K562 (cell line): ENCODE results near the gene KLC3. TPM values are rescaled to one million over a fixed set of nuclear protein-coding genes. Genes with fewer than 3 reads are reported as not detected.
A peak's percentile ranks its signal among the peaks of the same experiment; 100 is the strongest.

Source experiments
- NFXL1 ChIP-seq: fragments of 450-650 bp; formaldehyde crosslinking; IDR thresholded peaks from 2 replicates; pipeline ENCODE4 v1.4.0; 2021; ENCODE audit warnings: mild to moderate bottlenecking
- RNF2 ChIP-seq: sonication (generic); IDR thresholded peaks from 2 replicates; pipeline ENCODE4 v1.6.1; 2016
- SMARCC2 ChIP-seq: fragments of 450-650 bp; IDR thresholded peaks from 2 replicates; pipeline ENCODE4 v1.6.1; 2017; ENCODE audit warnings: antibody characterized with exemption, moderate library complexity, mild to moderate bottlenecking, low read depth
- polyA plus RNA-seq, 8 experiments: library from polyadenylated mRNA; depleted of rRNA in 4 of 8; stranded (reverse) in 5 of 8; unstranded in 3 of 8; fragments of >200 nt; fragmentation: Nextera tagmentation in 2 of 8; fragmentation: Illumina TruSeq in 1 of 8; extraction: Ambion mirVana in 2 of 8; extraction: Trizol in 1 of 8; gene quantifications; 2 replicates each; pipeline versions ENCODE4 v1.2.1 to v1.2.3, GENCODE V29; 2011 to 2014; ENCODE audit warnings: inconsistent platforms in 1 of 8, missing spikeins in 1 of 8
- total RNA-seq, 7 experiments: library from RNA; depleted of rRNA in 6 of 7; stranded (reverse); fragments of >200 nt in 6 of 7; fragmentation: Illumina TruSeq in 2 of 7; extraction: Trizol in 2 of 7; gene quantifications; 2 replicates each; pipeline versions ENCODE4 v1.2.1 to v1.2.3, GENCODE V29; 2011 to 2021; ENCODE audit warnings: low replicate concordance in 1 of 7
- TF ChIP-seq, protein P1 (sequence below): fragments of 450-650 bp; IDR thresholded peaks from 2 replicates; pipeline ENCODE4 v1.6.1; 2016; ENCODE audit warnings: mild to moderate bottlenecking, moderate library complexity
- TF ChIP-seq, protein P2 (sequence below), 2 experiments: IDR thresholded peaks; 2 replicates each; pipeline ENCODE4 v1.6.1; 2012; ENCODE audit warnings: improper control_type of control experiment in 2 of 2, low read depth in 2 of 2, low read length in 2 of 2, borderline replicate concordance in 1 of 2
- TF ChIP-seq, protein P3 (sequence below): fragments of 250-450 bp; sonication (Bioruptor Pico); IDR thresholded peaks from 2 replicates; pipeline ENCODE4 v1.4.0; 2020
- TF ChIP-seq, protein P4 (sequence below): sonication (generic); formaldehyde crosslinking; IDR thresholded peaks from 2 replicates; pipeline ENCODE4 v1.8.1; 2023; ENCODE audit warnings: mild to moderate bottlenecking, missing genetic modification reagents, moderate library complexity
- TF ChIP-seq, protein P5 (sequence below): sonication (generic); formaldehyde crosslinking; IDR thresholded peaks from 2 replicates; pipeline ENCODE4 v1.8.1; 2022; ENCODE audit warnings: missing genetic modification reagents

Gene KLC3
- total and polyA plus RNA-seq, 9 of the 15 experiments (the other 6 are each of a cell fraction or from before 2014, with no cell fraction given) = 0.03 to 1.2 (median 0.59) TPM; not detected in 3

DNA sequence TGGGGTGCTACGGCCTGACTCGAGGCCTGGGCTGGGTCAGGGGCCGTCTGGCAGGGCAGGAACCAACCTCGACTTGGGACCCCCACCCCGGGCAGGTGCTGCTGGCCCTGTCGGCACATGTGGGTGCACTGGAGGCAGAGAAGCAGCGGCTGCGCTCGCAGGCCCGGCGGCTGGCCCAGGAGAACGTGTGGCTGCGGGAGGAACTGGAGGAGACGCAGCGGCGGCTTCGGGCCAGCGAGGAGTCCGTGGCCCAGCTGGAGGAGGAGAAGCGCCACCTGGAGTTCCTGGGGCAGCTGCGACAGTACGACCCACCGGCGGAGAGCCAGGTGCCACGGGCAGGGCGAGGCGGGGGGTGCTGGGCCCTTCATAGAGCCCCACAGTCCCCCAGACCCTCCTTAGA is 5.9 kb downstream of the KLC3 start (continued):
- TF ChIP-seq, protein P1, sequence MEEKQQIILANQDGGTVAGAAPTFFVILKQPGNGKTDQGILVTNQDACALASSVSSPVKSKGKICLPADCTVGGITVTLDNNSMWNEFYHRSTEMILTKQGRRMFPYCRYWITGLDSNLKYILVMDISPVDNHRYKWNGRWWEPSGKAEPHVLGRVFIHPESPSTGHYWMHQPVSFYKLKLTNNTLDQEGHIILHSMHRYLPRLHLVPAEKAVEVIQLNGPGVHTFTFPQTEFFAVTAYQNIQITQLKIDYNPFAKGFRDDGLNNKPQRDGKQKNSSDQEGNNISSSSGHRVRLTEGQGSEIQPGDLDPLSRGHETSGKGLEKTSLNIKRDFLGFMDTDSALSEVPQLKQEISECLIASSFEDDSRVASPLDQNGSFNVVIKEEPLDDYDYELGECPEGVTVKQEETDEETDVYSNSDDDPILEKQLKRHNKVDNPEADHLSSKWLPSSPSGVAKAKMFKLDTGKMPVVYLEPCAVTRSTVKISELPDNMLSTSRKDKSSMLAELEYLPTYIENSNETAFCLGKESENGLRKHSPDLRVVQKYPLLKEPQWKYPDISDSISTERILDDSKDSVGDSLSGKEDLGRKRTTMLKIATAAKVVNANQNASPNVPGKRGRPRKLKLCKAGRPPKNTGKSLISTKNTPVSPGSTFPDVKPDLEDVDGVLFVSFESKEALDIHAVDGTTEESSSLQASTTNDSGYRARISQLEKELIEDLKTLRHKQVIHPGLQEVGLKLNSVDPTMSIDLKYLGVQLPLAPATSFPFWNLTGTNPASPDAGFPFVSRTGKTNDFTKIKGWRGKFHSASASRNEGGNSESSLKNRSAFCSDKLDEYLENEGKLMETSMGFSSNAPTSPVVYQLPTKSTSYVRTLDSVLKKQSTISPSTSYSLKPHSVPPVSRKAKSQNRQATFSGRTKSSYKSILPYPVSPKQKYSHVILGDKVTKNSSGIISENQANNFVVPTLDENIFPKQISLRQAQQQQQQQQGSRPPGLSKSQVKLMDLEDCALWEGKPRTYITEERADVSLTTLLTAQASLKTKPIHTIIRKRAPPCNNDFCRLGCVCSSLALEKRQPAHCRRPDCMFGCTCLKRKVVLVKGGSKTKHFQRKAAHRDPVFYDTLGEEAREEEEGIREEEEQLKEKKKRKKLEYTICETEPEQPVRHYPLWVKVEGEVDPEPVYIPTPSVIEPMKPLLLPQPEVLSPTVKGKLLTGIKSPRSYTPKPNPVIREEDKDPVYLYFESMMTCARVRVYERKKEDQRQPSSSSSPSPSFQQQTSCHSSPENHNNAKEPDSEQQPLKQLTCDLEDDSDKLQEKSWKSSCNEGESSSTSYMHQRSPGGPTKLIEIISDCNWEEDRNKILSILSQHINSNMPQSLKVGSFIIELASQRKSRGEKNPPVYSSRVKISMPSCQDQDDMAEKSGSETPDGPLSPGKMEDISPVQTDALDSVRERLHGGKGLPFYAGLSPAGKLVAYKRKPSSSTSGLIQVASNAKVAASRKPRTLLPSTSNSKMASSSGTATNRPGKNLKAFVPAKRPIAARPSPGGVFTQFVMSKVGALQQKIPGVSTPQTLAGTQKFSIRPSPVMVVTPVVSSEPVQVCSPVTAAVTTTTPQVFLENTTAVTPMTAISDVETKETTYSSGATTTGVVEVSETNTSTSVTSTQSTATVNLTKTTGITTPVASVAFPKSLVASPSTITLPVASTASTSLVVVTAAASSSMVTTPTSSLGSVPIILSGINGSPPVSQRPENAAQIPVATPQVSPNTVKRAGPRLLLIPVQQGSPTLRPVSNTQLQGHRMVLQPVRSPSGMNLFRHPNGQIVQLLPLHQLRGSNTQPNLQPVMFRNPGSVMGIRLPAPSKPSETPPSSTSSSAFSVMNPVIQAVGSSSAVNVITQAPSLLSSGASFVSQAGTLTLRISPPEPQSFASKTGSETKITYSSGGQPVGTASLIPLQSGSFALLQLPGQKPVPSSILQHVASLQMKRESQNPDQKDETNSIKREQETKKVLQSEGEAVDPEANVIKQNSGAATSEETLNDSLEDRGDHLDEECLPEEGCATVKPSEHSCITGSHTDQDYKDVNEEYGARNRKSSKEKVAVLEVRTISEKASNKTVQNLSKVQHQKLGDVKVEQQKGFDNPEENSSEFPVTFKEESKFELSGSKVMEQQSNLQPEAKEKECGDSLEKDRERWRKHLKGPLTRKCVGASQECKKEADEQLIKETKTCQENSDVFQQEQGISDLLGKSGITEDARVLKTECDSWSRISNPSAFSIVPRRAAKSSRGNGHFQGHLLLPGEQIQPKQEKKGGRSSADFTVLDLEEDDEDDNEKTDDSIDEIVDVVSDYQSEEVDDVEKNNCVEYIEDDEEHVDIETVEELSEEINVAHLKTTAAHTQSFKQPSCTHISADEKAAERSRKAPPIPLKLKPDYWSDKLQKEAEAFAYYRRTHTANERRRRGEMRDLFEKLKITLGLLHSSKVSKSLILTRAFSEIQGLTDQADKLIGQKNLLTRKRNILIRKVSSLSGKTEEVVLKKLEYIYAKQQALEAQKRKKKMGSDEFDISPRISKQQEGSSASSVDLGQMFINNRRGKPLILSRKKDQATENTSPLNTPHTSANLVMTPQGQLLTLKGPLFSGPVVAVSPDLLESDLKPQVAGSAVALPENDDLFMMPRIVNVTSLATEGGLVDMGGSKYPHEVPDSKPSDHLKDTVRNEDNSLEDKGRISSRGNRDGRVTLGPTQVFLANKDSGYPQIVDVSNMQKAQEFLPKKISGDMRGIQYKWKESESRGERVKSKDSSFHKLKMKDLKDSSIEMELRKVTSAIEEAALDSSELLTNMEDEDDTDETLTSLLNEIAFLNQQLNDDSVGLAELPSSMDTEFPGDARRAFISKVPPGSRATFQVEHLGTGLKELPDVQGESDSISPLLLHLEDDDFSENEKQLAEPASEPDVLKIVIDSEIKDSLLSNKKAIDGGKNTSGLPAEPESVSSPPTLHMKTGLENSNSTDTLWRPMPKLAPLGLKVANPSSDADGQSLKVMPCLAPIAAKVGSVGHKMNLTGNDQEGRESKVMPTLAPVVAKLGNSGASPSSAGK = no peak
- TF ChIP-seq RNF2 (no peak), NFXL1 (CRISPR knock-in tag) (no peak), SMARCC2 (no peak)
- TF ChIP-seq, protein P2, sequence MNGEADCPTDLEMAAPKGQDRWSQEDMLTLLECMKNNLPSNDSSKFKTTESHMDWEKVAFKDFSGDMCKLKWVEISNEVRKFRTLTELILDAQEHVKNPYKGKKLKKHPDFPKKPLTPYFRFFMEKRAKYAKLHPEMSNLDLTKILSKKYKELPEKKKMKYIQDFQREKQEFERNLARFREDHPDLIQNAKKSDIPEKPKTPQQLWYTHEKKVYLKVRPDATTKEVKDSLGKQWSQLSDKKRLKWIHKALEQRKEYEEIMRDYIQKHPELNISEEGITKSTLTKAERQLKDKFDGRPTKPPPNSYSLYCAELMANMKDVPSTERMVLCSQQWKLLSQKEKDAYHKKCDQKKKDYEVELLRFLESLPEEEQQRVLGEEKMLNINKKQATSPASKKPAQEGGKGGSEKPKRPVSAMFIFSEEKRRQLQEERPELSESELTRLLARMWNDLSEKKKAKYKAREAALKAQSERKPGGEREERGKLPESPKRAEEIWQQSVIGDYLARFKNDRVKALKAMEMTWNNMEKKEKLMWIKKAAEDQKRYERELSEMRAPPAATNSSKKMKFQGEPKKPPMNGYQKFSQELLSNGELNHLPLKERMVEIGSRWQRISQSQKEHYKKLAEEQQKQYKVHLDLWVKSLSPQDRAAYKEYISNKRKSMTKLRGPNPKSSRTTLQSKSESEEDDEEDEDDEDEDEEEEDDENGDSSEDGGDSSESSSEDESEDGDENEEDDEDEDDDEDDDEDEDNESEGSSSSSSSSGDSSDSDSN (IDR thresholded peaks at IDR 0.05; ENCODE audit: borderline replicate concordance in 1 of 2, low read depth in 2 of 2, low read length in 2 of 2) = peak; percentile 56 to 84; a peak in 1 of 4 replicates
- TF ChIP-seq, protein P3, sequence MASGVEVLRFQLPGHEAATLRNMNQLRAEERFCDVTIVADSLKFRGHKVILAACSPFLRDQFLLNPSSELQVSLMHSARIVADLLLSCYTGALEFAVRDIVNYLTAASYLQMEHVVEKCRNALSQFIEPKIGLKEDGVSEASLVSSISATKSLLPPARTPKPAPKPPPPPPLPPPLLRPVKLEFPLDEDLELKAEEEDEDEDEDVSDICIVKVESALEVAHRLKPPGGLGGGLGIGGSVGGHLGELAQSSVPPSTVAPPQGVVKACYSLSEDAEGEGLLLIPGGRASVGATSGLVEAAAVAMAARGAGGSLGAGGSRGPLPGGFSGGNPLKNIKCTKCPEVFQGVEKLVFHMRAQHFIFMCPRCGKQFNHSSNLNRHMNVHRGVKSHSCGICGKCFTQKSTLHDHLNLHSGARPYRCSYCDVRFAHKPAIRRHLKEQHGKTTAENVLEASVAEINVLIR (CRISPR knock-in tag) = no peak
- TF ChIP-seq, protein P4, sequence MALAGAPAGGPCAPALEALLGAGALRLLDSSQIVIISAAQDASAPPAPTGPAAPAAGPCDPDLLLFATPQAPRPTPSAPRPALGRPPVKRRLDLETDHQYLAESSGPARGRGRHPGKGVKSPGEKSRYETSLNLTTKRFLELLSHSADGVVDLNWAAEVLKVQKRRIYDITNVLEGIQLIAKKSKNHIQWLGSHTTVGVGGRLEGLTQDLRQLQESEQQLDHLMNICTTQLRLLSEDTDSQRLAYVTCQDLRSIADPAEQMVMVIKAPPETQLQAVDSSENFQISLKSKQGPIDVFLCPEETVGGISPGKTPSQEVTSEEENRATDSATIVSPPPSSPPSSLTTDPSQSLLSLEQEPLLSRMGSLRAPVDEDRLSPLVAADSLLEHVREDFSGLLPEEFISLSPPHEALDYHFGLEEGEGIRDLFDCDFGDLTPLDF = no peak
- TF ChIP-seq, protein P5, sequence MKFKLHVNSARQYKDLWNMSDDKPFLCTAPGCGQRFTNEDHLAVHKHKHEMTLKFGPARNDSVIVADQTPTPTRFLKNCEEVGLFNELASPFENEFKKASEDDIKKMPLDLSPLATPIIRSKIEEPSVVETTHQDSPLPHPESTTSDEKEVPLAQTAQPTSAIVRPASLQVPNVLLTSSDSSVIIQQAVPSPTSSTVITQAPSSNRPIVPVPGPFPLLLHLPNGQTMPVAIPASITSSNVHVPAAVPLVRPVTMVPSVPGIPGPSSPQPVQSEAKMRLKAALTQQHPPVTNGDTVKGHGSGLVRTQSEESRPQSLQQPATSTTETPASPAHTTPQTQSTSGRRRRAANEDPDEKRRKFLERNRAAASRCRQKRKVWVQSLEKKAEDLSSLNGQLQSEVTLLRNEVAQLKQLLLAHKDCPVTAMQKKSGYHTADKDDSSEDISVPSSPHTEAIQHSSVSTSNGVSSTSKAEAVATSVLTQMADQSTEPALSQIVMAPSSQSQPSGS (CRISPR knock-in tag) = no peak
